Progenitor cell of endocrine pancreas (in vitro differentiated cells): ENCODE results near the gene USF1. TPM values are rescaled to one million over a fixed set of nuclear protein-coding genes. Genes with fewer than 3 reads are reported as not detected.

Source experiments
- DNase-seq: peaks from one replicate; pipeline ENCODE4 v3.0.0; 2021; ENCODE audit warnings: low spot score; ENCODE audit not compliant: unreplicated experiment
- H3K27ac Mint-ChIP-seq: 2 replicates; pipeline ENCODE4 v1.8.0; 2021; ENCODE audit warnings: mild to moderate bottlenecking, moderate library complexity, mixed read lengths
- H3K27me3 Mint-ChIP-seq: 2 replicates; pipeline ENCODE4 v1.8.0; 2021; ENCODE audit warnings: mixed read lengths
- H3K36me3 Mint-ChIP-seq: 2 replicates; pipeline ENCODE4 v1.8.0; 2022; ENCODE audit warnings: mixed read lengths; ENCODE audit not compliant: insufficient read depth
- H3K4me1 Mint-ChIP-seq: 2 replicates; pipeline ENCODE4 v1.8.0; 2021; ENCODE audit warnings: low read depth, mixed read lengths
- H3K4me3 Mint-ChIP-seq: 2 replicates; pipeline ENCODE4 v1.8.0; 2021; ENCODE audit warnings: low read depth, mild to moderate bottlenecking, moderate library complexity, mixed read lengths
- H3K9me3 Mint-ChIP-seq: 2 replicates; pipeline ENCODE4 v1.8.0; 2021; ENCODE audit warnings: low read depth, mixed read lengths
- CTCF ChIP-seq: fragments of 200-600 bp; sonication (generic); IDR thresholded peaks from one replicate; pipeline ENCODE4 v1.5.0; 2021; ENCODE audit warnings: antibody characterized with exemption, mild to moderate bottlenecking; ENCODE audit not compliant: unreplicated experiment
- total RNA-seq: library from RNA; stranded (reverse); gene quantifications from 2 replicates; pipeline ENCODE4 v1.2.1, GENCODE V29; 2021

USF1 gene
- total RNA-seq, 1 donor from 2014 or later = 88.7 TPM

GRCh38 chr1:161086457-161086856 lies 40.7 kb upstream of the USF1 start:
- no peak overlapping the region for H3K27ac Mint-ChIP-seq
- no peak for DNase-seq
- no peaks in the 10 kb centered on the region for H3K27me3 Mint-ChIP-seq
- H3K9me3 Mint-ChIP-seq = no peaks in the 10 kb centered on the region
- no peak overlapping the region for H3K4me3 Mint-ChIP-seq
- H3K36me3 Mint-ChIP-seq = no peaks in the 10 kb centered on the region
- H3K4me1 Mint-ChIP-seq = peaks cover 35% of the 10 kb centered on the region
- TF ChIP-seq CTCF = no peak

DNA sequence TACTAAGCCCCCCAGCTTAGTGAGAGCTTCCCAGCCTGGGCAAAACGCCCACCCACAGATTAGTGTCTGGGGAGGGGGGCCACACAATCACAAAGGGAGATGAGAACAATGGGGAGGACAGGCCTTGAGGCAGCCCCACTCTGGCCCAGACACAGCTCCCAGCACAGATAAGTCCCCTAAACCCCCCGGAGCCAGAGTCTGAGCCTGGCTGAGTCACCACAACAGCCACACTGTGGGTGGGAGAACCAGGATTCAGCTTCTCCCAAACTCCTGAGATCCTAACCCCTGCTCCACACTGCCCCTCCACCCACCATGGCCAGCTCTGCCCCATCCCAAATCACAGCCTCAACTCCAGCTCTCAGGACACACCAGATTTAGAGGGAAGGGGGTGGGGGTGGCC lies 39.4 kb upstream of the USF1 start:
- H3K27me3 Mint-ChIP-seq = no peaks in the 10 kb centered on the region
- H3K4me1 Mint-ChIP-seq = peaks cover 35% of the 10 kb centered on the region
- H3K27ac Mint-ChIP-seq = peak overlapping the region; percentile 98
- no peaks in the 10 kb centered on the region for H3K36me3 Mint-ChIP-seq
- no peaks in the 10 kb centered on the region for H3K9me3 Mint-ChIP-seq
- DNase-seq = no peak
- H3K4me3 Mint-ChIP-seq = no peak overlapping the region
- TF ChIP-seq CTCF = no peak

DNA sequence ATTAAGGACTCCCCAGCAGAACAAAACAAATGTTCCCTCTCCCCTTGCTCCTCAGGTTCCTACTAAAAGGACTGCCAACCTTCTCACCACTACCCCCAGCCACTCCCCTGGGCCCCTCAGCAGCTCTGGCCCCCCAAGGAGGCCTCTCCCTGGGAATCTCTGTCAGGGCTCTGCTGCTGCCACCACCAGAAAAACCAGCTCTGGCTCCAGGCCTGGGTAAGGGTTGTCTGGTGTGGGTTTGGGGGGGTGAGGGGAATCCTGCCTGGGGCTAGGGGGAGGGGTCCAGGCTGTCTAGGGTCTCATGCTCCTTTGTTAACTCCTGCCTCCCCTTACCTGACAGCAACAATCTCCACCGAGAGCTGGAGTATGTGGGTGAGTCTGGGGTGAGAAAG lies 38.8 kb upstream of the USF1 start:
- Mint-ChIP-seq H3K4me3 (peak overlapping the region; percentile 34), H3K27ac (peak overlapping the region; percentile 98), H3K27me3 (no peaks in the 10 kb centered on the region), H3K36me3 (no peaks in the 10 kb centered on the region), H3K4me1 (peaks cover 35% of the 10 kb centered on the region), H3K9me3 (no peaks in the 10 kb centered on the region)
- DNase-seq = no peak
- no peak for TF ChIP-seq CTCF

DNA sequence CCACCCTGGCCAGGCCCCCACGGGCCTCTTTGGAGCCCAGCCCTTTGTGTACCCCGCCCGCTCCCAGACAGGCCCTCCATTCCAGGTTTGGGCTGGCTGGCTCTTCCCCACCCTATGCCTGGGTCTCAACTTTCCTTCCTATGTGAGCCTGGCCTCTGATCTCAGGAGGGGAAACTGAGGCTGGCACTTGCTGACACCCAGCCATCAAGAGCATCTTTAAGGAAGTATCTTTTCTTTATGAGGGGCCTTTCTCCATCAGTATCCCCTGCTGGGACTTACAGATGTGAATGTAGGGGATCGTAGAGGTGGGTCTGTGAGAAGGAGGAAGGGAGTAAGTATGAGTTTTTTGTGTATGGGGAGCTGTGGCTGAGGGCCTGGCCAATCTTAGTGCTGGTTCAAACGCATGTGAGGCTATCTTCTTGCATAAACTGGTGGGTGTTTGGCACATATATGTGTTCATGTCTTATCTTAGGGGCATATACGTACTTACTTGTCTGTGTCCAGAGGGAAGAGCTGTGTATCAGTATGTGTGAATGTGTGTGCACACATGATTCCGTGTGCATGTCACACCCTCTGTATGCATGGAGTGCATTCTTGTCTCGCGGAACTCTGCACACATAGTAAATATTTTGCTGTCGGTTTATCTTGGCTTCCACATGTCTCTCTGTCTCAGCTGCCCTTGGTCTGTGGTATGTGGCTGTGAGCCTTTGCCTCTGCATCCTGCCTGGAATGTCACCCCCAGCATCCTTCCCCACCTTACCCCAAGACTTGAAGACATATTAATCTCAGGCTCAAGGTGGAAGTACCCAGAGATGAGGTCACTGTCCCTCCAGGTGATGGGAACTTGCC lies 38.2 kb upstream of the USF1 start:
- DNase-seq = no peak
- TF ChIP-seq CTCF = no peak
- Mint-ChIP-seq H3K9me3 (no peaks in the 10 kb centered on the region), H3K4me3 (no peak overlapping the region), H3K27me3 (no peaks in the 10 kb centered on the region), H3K4me1 (peaks cover 33% of the 10 kb centered on the region), H3K27ac (peak overlapping the region; percentile 98), H3K36me3 (no peaks in the 10 kb centered on the region)

- no peaks in the 10 kb centered on the region for H3K36me3 Mint-ChIP-seq
- peak; percentile 52 for DNase-seq
Observed at GRCh38 chr1:161082996-161083747, 37.4 kb upstream of the USF1 start.

More at GRCh38 chr1:161082996-161083747, 37.4 kb upstream of the USF1 start:
- peak overlapping the region; percentile 98 for H3K27ac Mint-ChIP-seq
- peaks cover 31% of the 10 kb centered on the region for H3K4me1 Mint-ChIP-seq
- no peaks in the 10 kb centered on the region for H3K9me3 Mint-ChIP-seq
- no peak overlapping the region for H3K4me3 Mint-ChIP-seq
- no peak for TF ChIP-seq CTCF
- H3K27me3 Mint-ChIP-seq = no peaks in the 10 kb centered on the region
